Thoracic aorta (tissue), 2 donors: Measurements from ENCODE around the gene ATP5ME. TPM values are rescaled to one million over a fixed set of nuclear protein-coding genes. Genes with fewer than 3 reads are reported as not detected.
"Not testable (repeated sequence)": the region's sequence is repeated elsewhere in the genome, so short reads cannot be mapped to it uniquely, and the experiment has no call there.

Experiments used
- ATAC-seq: fragments of 150-250 bp; one replicate; pipeline ENCODE4 v1.8.0; 2017; ENCODE audit warnings: low read depth; ENCODE audit not compliant: insufficient number of reproducible peaks, low FRiP score
- DNase-seq: peaks from one replicate; pipeline ENCODE4 v3.0.0-alpha.2; 2020; ENCODE audit warnings: low spot score
- H3K27ac ChIP-seq, 2 donors: fragments of 200-600 bp; sonication (generic); 1 replicate in 1 of 2; 2 replicates in 1 of 2; pipeline ENCODE4 v1.5.1; 2016; ENCODE audit warnings: mild to moderate bottlenecking in 2 of 2, moderate library complexity in 2 of 2
- H3K27me3 ChIP-seq: fragments of 200-600 bp; sonication (generic); replicated peaks from 2 replicates; pipeline ENCODE4 v1.6.0; 2016; ENCODE audit warnings: mild to moderate bottlenecking; ENCODE audit not compliant: insufficient read depth
- H3K36me3 ChIP-seq: fragments of 200-600 bp; sonication (generic); one replicate; pipeline ENCODE4 v1.5.1; 2016
- H3K4me1 ChIP-seq, 2 donors: fragments of 200-600 bp; sonication (generic); 1 replicate in 1 of 2; 2 replicates in 1 of 2; pipeline versions ENCODE4 v1.5.1 to v1.6.0; 2016; ENCODE audit warnings: low read depth in 2 of 2, mild to moderate bottlenecking in 1 of 2; ENCODE audit not compliant: control insufficient read depth in 1 of 2
- H3K4me3 ChIP-seq: fragments of 200-600 bp; sonication (generic); 2 replicates; pipeline ENCODE4 v1.5.1; 2016; ENCODE audit warnings: mild to moderate bottlenecking
- H3K9me3 ChIP-seq: fragments of 200-600 bp; sonication (generic); 2 replicates; pipeline ENCODE4 v1.5.1; 2016
- total RNA-seq, 2 donors: library from RNA; depleted of rRNA; stranded (reverse); fragments of >200 nt; gene quantifications; one replicate each; pipeline versions ENCODE4 v1.1.0 to v1.2.3, GENCODE V29; 2016
- TF ChIP-seq, protein P1 (sequence below): fragments of 200-600 bp; sonication (generic); IDR thresholded peaks from one replicate; pipeline ENCODE4 v1.5.1; 2019; ENCODE audit warnings: antibody characterized with exemption

The ATP5ME gene
- total RNA-seq, 2 donors from 2014 or later, result 21.0 to 51.6 TPM

- H3K4me3 ChIP-seq, result peak overlapping the region; percentile 16
- H3K27ac ChIP-seq, result no peak overlapping the region
- ATAC-seq (no peak), DNase-seq (no peak)
- peaks cover 21 to 35% of the 10 kb centered on the region in 2 donors for H3K4me1 ChIP-seq
- H3K36me3 ChIP-seq, result no peaks in the 10 kb centered on the region
- TF ChIP-seq, protein P1, sequence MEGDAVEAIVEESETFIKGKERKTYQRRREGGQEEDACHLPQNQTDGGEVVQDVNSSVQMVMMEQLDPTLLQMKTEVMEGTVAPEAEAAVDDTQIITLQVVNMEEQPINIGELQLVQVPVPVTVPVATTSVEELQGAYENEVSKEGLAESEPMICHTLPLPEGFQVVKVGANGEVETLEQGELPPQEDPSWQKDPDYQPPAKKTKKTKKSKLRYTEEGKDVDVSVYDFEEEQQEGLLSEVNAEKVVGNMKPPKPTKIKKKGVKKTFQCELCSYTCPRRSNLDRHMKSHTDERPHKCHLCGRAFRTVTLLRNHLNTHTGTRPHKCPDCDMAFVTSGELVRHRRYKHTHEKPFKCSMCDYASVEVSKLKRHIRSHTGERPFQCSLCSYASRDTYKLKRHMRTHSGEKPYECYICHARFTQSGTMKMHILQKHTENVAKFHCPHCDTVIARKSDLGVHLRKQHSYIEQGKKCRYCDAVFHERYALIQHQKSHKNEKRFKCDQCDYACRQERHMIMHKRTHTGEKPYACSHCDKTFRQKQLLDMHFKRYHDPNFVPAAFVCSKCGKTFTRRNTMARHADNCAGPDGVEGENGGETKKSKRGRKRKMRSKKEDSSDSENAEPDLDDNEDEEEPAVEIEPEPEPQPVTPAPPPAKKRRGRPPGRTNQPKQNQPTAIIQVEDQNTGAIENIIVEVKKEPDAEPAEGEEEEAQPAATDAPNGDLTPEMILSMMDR, result no peak
- H3K27me3 ChIP-seq, result no peaks in the 10 kb centered on the region
- no peaks in the 10 kb centered on the region for H3K9me3 ChIP-seq
These were observed 34.0 kb upstream of the ATP5ME start for GRCh38 chr4:707929-708630.

DNA sequence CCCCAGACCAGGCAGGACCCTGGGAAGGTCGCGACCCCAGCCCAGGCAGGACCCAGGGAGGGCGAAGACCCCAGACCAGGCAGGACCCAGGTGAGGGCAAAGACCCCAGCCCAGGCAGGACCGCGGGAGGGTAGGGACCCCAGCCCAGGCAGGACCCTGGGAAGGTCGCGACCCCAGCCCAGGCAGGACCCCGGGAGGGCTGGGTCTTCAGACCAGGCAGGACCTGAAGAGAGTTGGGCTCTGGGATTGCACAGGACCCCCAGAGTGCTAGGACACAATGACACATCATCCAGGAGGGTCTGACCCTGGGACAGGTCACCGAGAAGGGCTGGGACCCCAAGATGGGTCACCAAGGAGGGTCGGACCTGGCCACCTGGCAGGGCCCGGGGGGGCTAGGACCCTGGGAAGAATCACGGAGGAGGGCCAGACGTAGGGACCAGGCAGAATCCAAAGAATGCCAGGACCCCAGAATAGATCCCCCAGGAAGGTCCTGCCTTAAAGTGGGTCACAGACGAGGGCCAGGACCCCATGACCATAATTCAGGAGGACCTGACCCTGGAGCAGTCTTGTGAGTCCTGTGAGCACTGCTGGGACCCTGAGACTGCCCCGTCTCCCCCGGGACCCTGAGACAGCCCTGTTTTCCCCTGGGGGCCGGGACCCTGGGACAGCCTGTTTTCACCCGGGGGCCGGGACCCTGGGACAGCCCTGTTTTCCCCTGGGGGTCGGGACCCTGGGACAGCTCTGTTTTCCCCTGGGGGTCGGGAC, 32.9 kb upstream of the ATP5ME start:
- no peaks in the 10 kb centered on the region for H3K9me3 ChIP-seq
- no peak for ATAC-seq
- TF ChIP-seq, protein P1, result no peak
- peaks cover 21 to 35% of the 10 kb centered on the region in 2 donors for H3K4me1 ChIP-seq
- no peak for DNase-seq
- no peaks in the 10 kb centered on the region for H3K27me3 ChIP-seq
- H3K36me3 ChIP-seq, result no peaks in the 10 kb centered on the region
- peak overlapping the region; percentile 100 for H3K4me3 ChIP-seq
- H3K27ac ChIP-seq, result peak overlapping the region in 1 of 2 donors; percentile 8

- DNase-seq, ATAC-seq, H3K27me3 ChIP-seq, H3K9me3 ChIP-seq, H3K36me3 ChIP-seq: not testable (repeated sequence)
- peaks cover 21 to 35% of the 10 kb centered on the region in 2 donors for H3K4me1 ChIP-seq
- peak overlapping the region; percentile 70 to 80 for H3K27ac ChIP-seq
- peak overlapping the region; percentile 100 for H3K4me3 ChIP-seq
These were observed 32.1 kb upstream of the ATP5ME start for GRCh38 chr4:706083-706633.

DNA sequence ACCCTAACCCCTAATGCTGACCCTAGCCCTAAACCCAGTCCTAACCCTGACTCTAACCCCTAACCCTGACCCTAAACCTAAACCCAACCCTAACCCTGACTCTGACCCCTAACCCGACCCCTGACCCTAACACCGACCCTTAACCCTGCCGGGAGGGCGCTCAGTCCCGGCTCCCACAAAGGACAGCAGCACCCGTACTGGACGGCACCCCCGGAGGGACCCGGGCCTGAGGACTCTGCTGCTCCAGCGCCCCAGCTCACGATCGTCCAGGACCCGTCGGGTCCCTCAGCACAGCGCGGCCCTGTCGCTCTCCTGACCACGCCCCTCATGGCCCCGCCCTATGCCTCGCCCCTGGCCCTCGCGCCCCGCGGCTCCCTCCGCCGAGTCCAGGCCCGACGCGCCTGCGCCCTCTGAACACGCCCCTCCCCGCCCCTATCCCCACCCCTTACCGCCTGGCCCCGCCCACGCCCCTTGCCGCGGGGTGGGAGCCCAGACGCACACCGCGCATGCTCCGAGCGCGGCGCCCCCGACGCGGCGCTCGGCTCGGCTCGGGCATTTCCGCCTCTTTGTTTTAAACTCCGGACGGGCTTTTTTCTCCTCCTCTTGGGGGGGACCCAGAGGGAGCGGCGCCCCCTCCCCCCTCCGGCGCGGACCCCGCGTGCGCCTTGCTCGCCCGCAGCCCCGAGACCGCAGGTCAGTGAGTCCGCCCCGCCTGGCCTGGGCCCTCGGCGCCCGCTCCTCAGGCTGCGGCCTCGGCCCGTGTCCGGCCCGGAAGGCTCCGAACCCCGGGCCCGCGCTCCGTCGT, 31.4 kb upstream of the ATP5ME start, which contains the start of gene PCGF3:
TSS of gene PCGF3 (plus strand) at position 555 of the 805 bp plus-strand sequence. CDS start 27,849 bp downstream, outside the sequence.
- peak within 1 kb of the TSS; percentile 70 to 80 for H3K27ac ChIP-seq
- no peaks in the 10 kb centered on the region for H3K27me3 ChIP-seq
- H3K4me3 ChIP-seq, result peak within 1 kb of the TSS; percentile 100
- H3K9me3 ChIP-seq, result no peaks in the 10 kb centered on the region
- peaks cover 21 to 35% of the 10 kb centered on the region in 2 donors for H3K4me1 ChIP-seq
- TF ChIP-seq, protein P1, result no peak
- ATAC-seq (peak; percentile 92), DNase-seq (peak; percentile 87)
- H3K36me3 ChIP-seq, result no peaks in the 10 kb centered on the region

- TF ChIP-seq, protein P1, result no peak
- Histone ChIP-seq H3K27ac (no peak overlapping the region), H3K4me1 (peaks cover 21 to 35% of the 10 kb centered on the region in 2 donors), H3K36me3 (no peaks in the 10 kb centered on the region), H3K27me3 (no peaks in the 10 kb centered on the region), H3K4me3 (peak overlapping the region; percentile 100), H3K9me3 (no peaks in the 10 kb centered on the region)
- DNase-seq (no peak), ATAC-seq (no peak)
These were observed 30.8 kb upstream of the ATP5ME start for GRCh38 chr4:704971-705277.
